Transverse colon (tissue), 4 donors: ENCODE measurements around the gene EIF4G2. TPM values are rescaled to one million over a fixed set of nuclear protein-coding genes. Genes with fewer than 3 reads are reported as not detected.
A peak's percentile ranks its signal among the peaks of the same experiment; 100 is the strongest.

Experiments used
- DNase-seq: peaks from one replicate; pipeline ENCODE4 v3.0.0-alpha.2; 2019
- H3K27ac ChIP-seq, 4 donors: fragments of 200-600 bp; sonication (generic); 2 replicates each; pipeline ENCODE4 v1.5.1; 2016 to 2018; ENCODE audit warnings: inconsistent platforms in 4 of 4
- H3K27me3 ChIP-seq: fragments of 200-600 bp; sonication (generic); 2 replicates; pipeline ENCODE4 v1.5.1; 2017; ENCODE audit warnings: inconsistent platforms
- H3K36me3 ChIP-seq, 4 donors: fragments of 200-600 bp; sonication (generic); 2 replicates each; pipeline ENCODE4 v1.5.1; 2017 to 2019; ENCODE audit warnings: inconsistent platforms in 4 of 4
- H3K4me1 ChIP-seq, 4 donors: fragments of 200-600 bp; sonication (generic); 2 replicates each; pipeline ENCODE4 v1.5.1; 2017 to 2020; ENCODE audit warnings: inconsistent platforms in 4 of 4
- H3K4me3 ChIP-seq, 4 donors: fragments of 200-600 bp; sonication (generic); 1 replicate in 1 of 4; 2 replicates in 3 of 4; pipeline versions ENCODE4 v1.5.1 to v1.6.1; 2017 to 2019; ENCODE audit warnings: inconsistent platforms in 4 of 4
- H3K9me3 ChIP-seq, 2 donors: fragments of 200-600 bp; sonication (generic); 2 replicates each; pipeline ENCODE4 v1.5.1; 2017 to 2019; ENCODE audit warnings: inconsistent platforms in 2 of 2
- EP300 ChIP-seq: sonication (generic); formaldehyde crosslinking; IDR thresholded peaks from one replicate; pipeline ENCODE4 v1.6.1; 2017; ENCODE audit warnings: antibody characterized with exemption, low read depth
- POLR2A ChIP-seq: fragments of 450-650 bp; IDR thresholded peaks from one replicate; pipeline ENCODE4 v1.6.1; 2016; ENCODE audit warnings: antibody characterized with exemption, mild to moderate bottlenecking, moderate library complexity
- POLR2AphosphoS5 ChIP-seq, 3 donors: sonication (generic); formaldehyde crosslinking; IDR thresholded peaks; one replicate each; pipeline ENCODE4 v1.6.1; 2016; ENCODE audit warnings: antibody characterized with exemption in 3 of 3
- WGBS, 2 donors: methylation state at CpG; one replicate each; pipeline ENCODE4 v1.1.5; 2018; ENCODE audit warnings: low coverage in 1 of 2; 5-methylcytosine and 5-hydroxymethylcytosine counted together
- in situ Hi-C, 4 donors: fragments of 200-750 bp; cut with MboI; loops; one replicate each; pipeline versions ENCODE4 v1.15.0 to v1.15.1; 2017; ENCODE audit warnings: low sequenced_read_pairs in 3 of 4, low pct_ligation_motif_present in 1 of 4, low pct_unique_long_range_greater_than_20kb in 1 of 4
- intact Hi-C: fragments of 100-400 bp; cut with DNase I; formaldehyde crosslinking; loops from one replicate; pipeline ENCODE4 v1.15.1; 2023; ENCODE audit warnings: low total_unique reads
- total RNA-seq, 4 donors: library from RNA; depleted of rRNA; stranded (reverse); fragments of >200 nt; gene quantifications; one replicate each; pipeline ENCODE4 v1.1.0, GENCODE V29; 2016
- TF ChIP-seq, protein P1 (sequence below), 5 experiments: fragments of 200-600 bp in 3 of 5; fragments of 450-650 bp in 2 of 5; sonication (generic) in 3 of 5; IDR thresholded peaks; 1 replicate in 2 of 5; 2 replicates in 3 of 5; pipeline ENCODE4 v1.5.1; 2016 to 2017; ENCODE audit warnings: antibody characterized with exemption in 5 of 5, inconsistent platforms in 3 of 5, mild to moderate bottlenecking in 2 of 5, moderate library complexity in 1 of 5

The EIF4G2 gene
- total RNA-seq, 4 donors from 2014 or later: 357 to 482 (median 444) TPM

DNA sequence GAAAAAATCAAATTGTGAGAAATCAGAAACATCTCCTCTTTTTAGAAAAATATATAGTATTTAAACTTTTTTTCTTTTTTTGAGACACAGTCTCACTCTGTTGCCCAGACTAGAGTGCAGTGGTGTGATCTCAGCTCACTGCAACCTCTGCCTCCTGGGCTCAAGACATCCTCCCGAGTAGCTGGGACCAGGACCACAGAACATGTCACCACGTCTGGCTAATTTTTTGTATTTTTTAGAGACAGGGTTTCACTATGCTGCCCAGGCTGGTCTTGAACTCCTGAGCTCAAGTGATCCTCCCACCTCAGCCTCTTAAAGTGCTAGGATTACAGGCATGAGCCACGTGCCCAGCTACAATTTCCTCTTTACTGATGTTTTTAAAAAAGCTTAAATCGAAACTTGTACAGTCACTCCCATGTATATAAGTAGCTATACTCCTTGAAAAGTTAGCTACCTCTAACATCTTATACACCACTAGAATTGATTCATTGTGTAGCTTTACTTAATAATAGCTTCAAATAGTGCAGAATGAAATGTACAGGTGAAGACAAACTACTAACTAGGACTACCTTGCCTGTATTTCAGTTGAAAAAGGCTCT is 10.3 kb downstream of the EIF4G2 start:
- H3K27me3 ChIP-seq: no peaks in the 10 kb centered on the region
- peaks cover 2 to 71% (median 37%) of the 10 kb centered on the region in 4 donors for H3K36me3 ChIP-seq
- no peaks in the 10 kb centered on the region for H3K9me3 ChIP-seq
- intact Hi-C loops (no loop called here), in situ Hi-C loops (loop anchor here (5.0 to 10.0 kb wide), 4 partner anchors 224 to 986 kb away; no protein-coding TSS in a partner anchor)
- no peak for TF ChIP-seq POLR2AphosphoS5 (IDR thresholded peaks at IDR 0.05)
- TF ChIP-seq POLR2A: no peak
- TF ChIP-seq EP300: no peak
- TF ChIP-seq, protein P1, sequence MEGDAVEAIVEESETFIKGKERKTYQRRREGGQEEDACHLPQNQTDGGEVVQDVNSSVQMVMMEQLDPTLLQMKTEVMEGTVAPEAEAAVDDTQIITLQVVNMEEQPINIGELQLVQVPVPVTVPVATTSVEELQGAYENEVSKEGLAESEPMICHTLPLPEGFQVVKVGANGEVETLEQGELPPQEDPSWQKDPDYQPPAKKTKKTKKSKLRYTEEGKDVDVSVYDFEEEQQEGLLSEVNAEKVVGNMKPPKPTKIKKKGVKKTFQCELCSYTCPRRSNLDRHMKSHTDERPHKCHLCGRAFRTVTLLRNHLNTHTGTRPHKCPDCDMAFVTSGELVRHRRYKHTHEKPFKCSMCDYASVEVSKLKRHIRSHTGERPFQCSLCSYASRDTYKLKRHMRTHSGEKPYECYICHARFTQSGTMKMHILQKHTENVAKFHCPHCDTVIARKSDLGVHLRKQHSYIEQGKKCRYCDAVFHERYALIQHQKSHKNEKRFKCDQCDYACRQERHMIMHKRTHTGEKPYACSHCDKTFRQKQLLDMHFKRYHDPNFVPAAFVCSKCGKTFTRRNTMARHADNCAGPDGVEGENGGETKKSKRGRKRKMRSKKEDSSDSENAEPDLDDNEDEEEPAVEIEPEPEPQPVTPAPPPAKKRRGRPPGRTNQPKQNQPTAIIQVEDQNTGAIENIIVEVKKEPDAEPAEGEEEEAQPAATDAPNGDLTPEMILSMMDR (IDR thresholded peaks at IDR 0.05): no peak
- peaks cover 0 to 20% (median 0%) of the 10 kb centered on the region in 4 donors for H3K4me1 ChIP-seq
- peak overlapping the region in 1 of 4 donors; percentile 7 for H3K27ac ChIP-seq
- no peak for DNase-seq
- no peak overlapping the region for H3K4me3 ChIP-seq
- WGBS, 2 donors: 52 to 59% methylated on average over 4 of the region's 4 CpGs

DNA sequence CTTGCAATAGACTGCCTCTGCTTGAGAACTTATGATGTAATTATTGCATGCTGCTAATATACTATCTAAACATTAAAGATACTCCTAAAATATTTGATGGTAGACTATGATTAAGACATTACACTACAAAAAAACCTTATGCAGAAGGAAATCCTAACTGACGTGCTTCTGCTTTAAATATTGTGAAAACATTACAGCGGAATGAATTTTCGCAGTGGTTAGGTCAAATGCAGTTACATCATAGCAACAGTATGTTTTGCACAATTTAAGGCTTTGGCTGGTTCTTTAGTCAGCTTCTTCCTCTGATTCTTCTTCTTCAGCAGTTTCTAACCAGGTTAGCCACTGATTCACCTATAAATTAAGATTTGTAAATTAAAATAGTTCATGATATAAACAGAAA is 11.2 kb downstream of the EIF4G2 start:
- in situ Hi-C loops: loop anchor here (5.0 to 10.0 kb wide), 4 partner anchors 225 to 987 kb away; no protein-coding TSS in a partner anchor

DNA sequence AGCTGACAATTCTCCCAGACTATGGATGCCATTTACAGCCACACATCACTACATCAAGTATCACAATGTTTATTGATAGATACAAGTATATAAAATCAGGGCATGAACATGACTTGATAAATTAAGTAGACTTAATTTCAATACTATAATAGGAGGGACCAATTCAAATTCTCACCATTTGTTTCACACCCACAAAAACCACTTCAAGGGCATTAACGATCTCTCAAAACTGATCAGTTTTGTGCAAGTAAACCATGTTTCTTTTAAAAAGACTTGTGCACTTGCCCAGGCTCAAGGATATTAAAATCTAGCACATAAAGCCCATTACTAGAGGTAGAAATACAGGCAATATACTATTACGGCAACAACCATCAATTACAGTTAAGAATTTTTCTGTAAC is 11.7 kb downstream of the EIF4G2 start:
- intact Hi-C loops: no loop called here

More for the DNA sequence above, 11.2 kb downstream of the EIF4G2 start:
- DNase-seq: no peak
- intact Hi-C loops: no loop called here
- H3K9me3 ChIP-seq: no peaks in the 10 kb centered on the region
- peaks cover 0 to 27% (median 2%) of the 10 kb centered on the region in 4 donors for H3K4me1 ChIP-seq
- H3K36me3 ChIP-seq: peaks cover 2 to 62% (median 32%) of the 10 kb centered on the region in 4 donors
- H3K27me3 ChIP-seq: no peaks in the 10 kb centered on the region
- 70 to 76% methylated on average over 3 of the region's 3 CpGs for WGBS, 2 donors
- TF ChIP-seq POLR2AphosphoS5 (IDR thresholded peaks at IDR 0.05): no peak
- TF ChIP-seq EP300: no peak
- TF ChIP-seq, protein P1 (IDR thresholded peaks at IDR 0.05): no peak
- TF ChIP-seq POLR2A: no peak
- peak overlapping the region in 1 of 4 donors; percentile 7 for H3K27ac ChIP-seq
- no peak overlapping the region for H3K4me3 ChIP-seq

DNA sequence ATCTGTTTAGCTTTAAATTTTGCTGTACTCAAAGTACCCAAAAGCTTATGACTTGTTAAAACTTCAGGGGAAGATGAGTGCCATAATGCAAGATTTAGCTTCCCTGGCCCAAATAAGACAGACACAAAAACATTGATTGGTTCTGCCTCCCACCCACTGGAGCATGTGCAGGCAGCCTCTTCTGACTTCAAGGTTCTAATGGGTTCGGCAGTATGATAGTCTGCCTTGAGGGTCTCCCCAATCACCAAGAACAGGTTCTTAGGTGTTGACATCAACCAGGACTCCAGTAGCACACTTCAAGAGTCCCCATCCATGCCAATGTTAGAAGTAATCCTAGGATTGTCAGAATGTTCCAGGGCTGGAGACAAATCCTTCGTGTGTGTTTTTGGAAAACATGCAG is 12.5 kb downstream of the EIF4G2 start:
- TF ChIP-seq POLR2A (no peak), POLR2AphosphoS5 (IDR thresholded peaks at IDR 0.05) (peak in 2 of 3 donors; percentile 2 to 12)
- Histone ChIP-seq H3K27me3 (no peaks in the 10 kb centered on the region), H3K4me3 (no peak overlapping the region), H3K4me1 (peaks cover 0 to 30% (median 3%) of the 10 kb centered on the region in 4 donors), H3K36me3 (peaks cover 0 to 49% (median 23%) of the 10 kb centered on the region in 4 donors), H3K27ac (no peak overlapping the region), H3K9me3 (no peaks in the 10 kb centered on the region)
- intact Hi-C loops: no loop called here
- no peak for DNase-seq
- in situ Hi-C loops: loop anchor here (5.0 to 10.0 kb wide), 4 partner anchors 226 to 989 kb away; no protein-coding TSS in a partner anchor
- WGBS, 2 donors: 50 to 67% methylated on average over 1 to 2 of the region's 2 CpGs

More for the DNA sequence above, 11.7 kb downstream of the EIF4G2 start:
- Histone ChIP-seq H3K36me3 (peaks cover 2 to 57% (median 27%) of the 10 kb centered on the region in 4 donors), H3K4me3 (no peak overlapping the region), H3K27ac (no peak overlapping the region), H3K4me1 (peaks cover 0 to 30% (median 3%) of the 10 kb centered on the region in 4 donors), H3K27me3 (no peaks in the 10 kb centered on the region), H3K9me3 (no peaks in the 10 kb centered on the region)
- no peak for DNase-seq
- TF ChIP-seq, protein P1 (IDR thresholded peaks at IDR 0.05): no peak
- no peak for TF ChIP-seq POLR2A
- no peak for TF ChIP-seq EP300
- no peak for TF ChIP-seq POLR2AphosphoS5 (IDR thresholded peaks at IDR 0.05)
- in situ Hi-C loops: loop anchor here (5.0 to 10.0 kb wide), 4 partner anchors 225 to 988 kb away; no protein-coding TSS in a partner anchor
- WGBS, 2 donors: 75 to 87% methylated on average over 2 of the region's 2 CpGs
